ENCODE data around the gene PAK5.

PAK5 gene

DNA sequence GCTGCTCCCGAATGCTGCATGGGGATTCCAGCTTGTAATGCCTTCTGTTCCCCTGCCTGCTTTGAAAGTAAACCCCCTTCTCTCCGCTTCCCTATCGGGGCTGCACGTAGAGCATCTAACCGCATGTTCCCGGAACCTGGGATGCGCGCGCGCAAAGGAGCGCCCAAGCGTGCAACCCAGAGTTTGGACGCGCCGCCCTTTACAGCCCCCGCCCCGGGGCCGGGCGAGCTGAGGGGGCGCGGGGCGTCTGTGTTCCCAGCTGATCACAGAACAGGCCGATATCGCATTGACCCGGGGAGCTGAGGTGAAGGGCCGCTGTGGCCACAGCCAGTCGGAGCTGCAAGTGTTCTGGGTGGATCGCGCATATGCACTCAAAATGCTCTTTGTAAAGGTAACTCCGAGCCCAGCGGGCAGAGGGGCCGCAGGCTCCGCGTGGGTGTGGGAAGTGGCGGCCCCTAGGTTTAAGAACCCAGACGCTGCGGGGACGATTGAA is 323.1 kb downstream of the PAK5 start:
- DNase-seq, result no peak

DNA sequence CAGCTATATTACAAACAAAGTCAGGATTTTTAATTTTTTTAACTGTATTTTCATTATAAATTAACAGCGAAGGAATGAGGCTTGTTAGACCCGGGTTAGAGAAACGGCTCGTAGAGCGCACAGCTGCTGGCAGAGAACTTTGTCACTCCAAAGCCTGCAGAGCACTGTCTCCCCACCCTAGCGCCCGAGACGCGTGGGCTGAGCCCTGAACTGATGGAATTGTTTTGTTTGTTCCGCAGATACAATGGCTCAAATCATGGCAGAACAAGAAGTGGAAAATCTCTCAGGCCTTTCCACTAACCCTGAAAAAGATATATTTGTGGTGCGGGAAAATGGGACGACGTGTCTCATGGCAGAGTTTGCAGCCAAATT is 323.7 kb downstream of the PAK5 start:
- DNase-seq, result no peak

DNA sequence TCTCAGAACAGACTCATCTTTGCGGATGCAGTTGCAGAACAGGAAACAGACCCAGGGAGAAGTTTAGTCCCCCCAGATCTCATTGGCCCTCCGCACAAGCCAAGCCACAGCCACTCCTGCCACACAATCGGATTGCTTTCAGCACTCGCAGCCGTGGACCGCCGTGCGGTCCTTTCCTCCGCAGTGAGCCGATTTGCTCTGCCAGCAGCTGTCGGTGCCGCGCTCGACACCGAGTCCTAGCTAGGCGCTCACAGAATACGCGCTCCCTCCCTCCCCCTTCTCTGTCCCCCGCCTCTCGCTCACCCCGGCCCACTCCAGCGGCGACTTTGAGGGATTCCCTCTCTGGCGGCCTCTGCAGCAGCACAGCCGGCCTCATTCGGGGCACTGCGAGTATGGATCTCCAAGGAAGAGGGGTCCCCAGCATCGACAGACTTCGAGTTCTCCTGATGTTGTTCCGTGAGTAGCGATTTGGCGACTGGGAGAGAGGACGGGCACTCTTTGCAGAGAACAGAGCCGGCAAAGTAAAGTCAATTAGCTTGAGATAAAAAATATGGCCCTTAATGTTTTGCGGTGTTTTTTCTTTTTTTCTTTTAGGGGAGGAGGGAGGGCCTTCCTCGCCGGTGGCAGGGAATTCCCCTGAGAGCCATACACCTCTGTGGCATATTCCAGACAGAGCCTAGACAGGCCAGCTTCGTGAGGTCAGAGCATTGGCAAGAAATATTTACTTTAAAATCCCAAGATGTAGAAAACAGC is 324.2 kb downstream of the PAK5 start, which contains the start of gene LAMP5:
TSS of gene LAMP5 (plus strand) at position 130 of the 753 bp plus-strand sequence. CDS start at position 393, 263 bp downstream.
- no peak for DNase-seq

DNA sequence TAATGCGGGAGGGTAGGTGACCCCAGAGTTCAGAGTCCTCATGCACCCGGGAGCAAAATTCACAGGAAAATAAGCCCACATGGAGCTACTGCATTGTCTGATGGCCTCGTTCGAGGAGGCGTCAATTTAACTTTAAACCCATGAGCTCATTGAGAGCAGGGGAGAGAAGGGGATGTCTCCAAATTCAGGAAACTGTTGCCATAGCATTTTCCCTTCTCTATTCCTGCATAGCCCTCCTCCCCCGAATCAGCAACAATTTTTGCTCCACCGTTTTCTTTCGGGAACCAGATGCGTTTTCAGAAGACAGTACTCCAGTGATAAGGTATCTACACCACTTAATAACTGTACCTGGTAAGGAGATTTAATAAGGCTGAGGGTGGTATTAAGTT is 324.8 kb downstream of the PAK5 start:
- DNase-seq, result peak in 1 of 2 donors; percentile 16

DNA sequence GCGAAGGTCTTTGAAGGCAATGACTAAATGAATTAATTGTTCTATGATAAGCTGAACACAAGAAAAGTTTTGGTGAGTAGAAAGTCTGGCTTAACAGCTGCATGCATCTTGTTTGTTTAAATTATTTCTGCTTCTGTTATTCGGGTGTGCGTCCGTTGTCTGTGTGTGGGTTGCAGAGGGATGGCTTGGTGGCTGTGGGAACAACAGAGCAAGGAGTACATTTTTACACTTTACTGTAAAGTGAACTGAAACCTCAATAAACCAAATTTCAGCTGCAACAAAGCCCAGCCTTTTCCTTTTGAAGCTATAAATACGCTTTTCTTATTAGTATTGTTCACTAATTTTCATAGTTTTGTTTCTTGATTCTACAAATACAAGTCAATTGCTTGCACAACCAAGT is 328.0 kb downstream of the PAK5 start:
- no peak for DNase-seq

DNA sequence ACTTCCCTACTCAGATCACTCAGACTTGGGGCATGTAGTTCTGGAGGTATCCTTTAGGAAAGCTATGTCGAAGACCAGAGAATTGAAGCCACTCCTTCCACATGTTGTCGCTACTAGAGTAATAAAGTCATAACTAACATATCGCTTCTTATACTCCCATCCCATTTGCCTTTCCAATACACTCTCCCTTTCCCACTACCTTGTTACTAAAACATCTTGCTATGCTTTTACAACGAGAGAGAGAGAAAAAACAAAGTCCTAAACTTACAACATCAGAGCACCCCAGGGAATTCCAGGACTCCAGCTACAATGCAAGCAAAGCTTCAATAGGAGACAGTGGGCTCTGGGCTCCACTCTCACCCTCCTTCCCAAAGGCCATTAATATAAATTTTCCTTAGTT is 329.6 kb downstream of the PAK5 start:
- no peak for DNase-seq

DNA sequence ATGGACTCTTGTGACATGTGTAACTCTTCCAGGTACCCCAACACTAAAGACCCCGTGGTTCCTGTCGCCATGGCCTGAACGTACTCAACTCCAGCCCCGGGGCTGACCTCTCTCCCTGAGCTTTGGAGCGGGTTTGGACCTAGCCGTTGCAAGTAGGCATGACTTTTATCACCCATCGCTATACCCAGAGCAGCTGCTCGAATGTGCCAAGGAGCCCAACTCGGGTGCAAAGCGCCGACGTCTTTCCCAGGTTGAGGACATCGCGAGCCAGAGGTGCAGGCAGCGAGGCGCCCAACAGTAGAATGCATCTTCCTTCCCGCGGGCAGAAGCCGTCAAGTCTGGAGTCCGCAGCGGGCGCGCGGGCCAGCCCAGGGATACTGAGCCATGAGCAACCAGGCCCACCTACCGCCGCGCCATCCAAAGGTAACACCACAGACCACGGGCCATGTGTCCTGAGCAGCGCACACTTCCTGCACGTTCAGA is 330.1 kb downstream of the PAK5 start:
- DNase-seq, result no peak

DNA sequence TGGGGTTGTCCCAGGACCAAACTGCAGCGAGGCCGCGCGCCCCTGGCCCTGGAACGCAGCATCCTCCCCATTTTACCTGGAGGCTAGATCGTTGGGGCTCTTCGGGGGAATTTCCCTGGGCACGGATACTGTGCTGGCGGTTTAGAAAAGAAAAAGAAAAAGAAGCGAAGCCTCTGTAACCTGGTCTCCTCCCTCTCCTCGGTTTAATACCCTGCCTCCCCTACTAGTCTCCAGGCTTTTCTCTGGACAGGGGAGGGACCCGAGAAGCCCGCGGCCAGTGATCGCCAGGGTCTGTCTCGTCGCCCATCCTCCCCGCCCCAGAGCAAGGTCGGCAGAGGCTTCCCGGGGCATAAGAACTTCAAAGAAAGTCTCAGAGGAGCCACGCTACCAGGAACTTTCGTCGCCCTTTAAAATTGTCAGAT is 330.6 kb downstream of the PAK5 start:
- DNase-seq, result no peak

DNA sequence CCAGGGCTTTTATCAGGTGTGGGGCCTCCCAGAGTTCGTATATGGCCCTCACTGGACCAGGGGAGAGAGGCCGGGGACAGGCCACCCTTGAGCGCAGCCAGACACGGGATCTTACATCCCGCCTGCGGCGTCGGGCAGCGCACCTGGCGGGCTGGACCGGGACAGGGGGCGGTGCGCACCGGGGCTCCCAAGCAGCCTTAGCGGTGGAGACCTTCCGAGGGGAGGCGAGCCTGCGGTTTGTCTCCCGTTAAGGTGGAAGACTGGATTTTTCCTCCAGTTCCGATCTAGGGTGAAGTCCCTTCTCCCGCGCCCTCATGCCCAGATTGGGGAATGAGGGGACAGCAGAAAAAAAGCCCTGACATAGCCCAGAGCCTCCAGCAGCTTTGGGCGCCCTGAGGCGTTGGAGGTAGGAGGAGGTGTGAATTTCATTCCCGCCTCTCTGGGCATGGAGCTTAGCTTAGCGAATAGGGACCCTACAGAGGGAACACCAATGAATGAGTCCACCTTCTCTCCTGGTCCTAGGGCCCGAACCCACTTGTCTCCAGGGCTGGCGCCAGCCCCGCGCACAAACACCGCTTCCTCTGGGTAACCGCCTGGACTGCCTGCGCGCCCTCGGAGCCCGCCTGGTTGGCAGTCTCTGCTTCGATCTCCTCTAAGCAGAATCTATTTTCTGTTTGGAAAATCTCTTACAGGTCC is 331.2 kb downstream of the PAK5 start:
- no peak for DNase-seq

DNA sequence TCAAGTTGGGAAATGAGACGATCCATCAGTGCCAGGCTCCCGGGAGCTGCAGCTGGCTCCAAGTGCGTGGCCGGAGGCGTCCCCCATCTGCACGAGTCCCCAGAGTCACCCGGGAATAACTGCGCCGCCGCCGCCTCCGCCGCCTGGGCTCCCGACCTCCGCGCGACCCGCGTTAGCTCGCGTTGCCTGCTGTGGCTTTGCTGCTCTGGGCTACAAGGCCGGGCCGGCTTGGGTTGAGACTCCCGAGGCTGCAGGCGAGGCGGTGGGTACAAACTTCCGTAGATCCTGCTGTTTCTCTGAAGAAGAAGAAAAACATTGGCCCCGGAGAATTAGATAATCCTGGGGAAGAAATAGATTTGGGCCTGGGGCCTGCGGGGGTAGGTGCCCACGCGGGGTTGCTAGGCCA is 331.9 kb downstream of the PAK5 start:
- no peak for DNase-seq

DNA sequence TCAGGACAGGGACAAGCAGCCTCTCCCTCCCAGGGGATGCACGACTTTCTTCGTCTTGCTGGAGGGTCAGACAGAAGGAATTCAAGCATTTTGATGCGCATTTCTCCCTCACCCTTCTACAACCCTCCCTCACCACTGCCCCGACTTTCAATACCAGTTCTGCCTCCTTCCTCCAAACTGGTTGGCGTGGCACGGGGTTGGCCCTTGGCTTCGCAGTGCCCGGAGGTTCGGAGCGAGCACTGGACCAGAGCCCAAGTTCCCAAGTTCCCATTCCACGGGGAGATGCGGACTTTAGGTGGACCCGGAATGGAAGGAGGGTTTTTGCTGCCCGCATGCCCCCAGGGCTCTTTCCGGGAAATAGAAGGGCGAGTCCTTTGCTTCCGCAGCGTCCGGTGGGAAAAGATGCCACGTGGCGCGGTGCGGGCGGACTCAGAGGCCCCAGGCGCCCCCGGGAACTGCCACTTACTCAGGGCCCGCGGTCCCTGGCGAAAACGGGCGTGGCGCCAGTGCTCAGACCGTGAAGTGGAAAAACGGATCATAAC is 332.5 kb downstream of the PAK5 start:
- DNase-seq, result no peak

DNA sequence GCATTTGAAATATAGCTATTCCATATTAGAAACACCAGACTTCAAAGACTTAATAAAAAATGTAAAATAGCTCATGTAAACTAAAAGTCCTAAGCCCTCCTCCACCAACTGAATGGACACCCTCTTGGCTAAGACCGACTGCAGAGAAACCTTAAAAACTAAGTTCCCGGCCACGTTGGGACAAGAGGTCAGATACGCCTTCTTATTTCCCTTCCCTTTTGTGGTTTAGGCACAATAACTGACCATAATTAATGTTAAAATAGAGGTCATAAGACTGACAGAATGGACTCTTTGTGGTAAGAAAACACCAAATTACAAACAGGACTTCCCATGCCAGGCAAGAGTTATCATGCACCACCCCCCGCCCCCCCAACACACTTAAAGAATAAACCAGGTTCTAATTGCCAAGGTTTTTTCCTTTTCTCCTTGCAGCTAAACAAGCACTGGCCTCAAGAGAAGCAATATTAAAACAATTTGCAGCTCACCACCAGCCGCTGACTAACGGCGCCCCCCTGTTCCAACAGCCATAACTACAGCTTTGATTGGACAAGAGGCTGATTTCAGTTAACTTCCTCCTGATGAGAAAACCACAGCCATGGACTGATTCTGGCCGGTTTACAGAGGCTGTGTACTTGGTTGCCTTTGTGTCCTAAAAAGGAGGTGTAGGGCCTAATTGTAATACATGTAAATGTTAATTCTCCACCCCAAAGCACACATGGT is 335.2 kb downstream of the PAK5 start:
- no peak for DNase-seq

DNA sequence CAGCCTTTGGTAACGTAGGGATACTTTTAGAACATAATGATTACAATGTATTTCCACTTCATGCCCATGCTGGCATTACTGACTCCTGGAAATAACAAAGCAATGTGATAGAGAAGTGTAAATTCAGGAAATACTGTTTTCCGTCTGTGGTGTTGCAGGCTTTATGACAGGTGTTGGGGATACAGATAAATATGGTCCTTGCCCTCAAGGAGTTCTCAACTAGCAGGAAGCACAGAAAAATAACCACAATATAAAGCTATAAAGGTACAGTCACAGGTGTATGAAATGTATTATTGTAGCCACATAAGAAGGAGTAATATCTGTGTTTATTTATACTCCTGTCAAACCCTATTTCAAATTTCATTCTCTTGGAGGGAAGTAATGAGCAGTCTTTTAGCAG is 337.4 kb downstream of the PAK5 start:
- DNase-seq, result no peak

DNA sequence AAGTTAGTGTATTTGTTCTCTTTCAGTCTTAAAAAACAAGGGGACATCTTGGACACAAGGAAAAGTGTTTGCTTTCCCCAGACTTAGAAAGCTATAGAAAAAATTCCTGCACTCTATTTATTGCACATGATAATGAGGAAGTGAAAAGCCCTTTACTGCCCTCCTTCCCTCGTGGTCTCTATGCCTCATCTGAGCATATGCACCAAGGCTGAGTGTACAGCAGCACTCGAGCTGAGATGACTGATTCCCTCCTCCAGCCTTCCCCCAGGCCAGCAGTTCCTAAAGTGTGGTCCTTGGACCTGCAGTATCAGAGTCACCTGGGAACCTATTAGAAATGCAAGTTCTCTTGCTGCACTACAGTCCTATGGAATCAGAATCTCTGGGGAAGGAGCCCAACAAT is 338.8 kb downstream of the PAK5 start:
- DNase-seq, result no peak

DNA sequence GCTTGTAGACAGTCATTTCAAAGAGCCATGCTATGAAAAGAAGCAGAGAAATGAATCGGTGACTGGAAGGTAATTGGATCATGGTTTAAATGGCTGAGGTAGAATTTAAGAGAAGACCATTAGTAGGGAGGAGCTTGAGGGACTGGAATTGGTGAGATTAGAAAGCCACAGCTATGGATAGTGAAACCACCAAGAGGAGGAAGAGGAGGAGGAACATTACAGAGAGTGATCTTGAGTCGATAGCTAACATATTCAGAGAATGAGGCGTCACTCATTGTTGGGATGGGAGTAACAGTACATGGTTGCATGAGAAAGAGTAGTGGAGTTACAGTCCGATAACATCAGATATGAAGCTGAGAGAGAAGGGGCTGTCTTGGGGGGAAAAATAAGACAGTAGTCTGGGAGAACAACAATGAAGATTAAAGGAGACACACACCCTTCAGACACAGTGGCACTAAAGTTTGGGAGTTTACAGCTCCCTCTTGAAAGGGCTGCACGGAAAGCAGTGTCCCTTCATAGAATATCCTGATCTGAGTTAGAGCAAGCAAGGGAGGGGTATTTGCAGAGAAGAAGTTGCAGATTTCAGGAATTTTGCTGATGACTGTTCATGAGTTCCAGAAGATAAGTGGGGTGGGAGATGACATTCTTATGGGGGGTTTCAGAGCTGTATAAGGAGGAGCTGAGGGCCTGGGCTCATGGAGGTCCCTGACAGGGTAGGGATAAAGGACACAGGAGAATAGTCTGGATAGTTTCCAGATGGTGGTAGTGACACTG is 339.6 kb downstream of the PAK5 start:
- no peak for DNase-seq

DNA sequence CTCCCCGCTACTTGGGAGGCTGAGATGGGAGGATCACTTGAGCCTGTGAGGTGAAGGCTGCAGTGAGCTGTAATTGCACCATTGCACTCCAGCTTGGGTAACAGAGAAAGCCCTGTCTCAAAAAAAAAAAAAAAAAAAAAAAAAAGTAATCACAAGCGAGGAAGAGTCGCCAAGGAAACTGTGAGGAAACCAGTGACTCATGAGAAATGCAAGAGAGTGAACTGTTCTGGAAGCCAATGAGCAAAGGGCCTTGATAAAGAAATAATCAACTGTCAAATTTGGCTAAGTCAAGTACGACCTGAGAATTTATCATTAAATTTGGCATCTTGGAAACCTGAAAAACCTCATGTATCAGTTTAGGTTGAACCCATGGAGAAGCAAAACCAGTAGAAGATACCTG is 340.6 kb downstream of the PAK5 start:
- no peak for DNase-seq

DNA sequence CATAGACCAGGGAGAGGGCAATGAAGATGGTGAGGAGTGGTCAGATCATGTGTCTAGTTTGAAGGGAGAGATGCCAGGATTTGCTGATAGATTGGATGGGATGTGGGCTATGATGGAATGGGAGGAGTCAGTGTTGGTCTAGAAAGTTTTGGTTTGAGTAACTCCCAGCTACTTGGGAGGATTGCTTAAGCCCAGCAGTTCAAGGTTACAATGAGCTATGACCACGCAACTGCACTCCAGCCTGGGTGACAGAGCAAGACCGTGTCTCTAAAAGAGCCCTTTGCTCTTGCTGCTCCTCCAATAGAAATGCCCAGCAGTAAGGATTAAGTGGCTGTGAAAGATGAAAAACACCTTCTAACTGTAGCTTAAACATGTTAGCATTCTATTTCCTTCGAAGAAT is 342.7 kb downstream of the PAK5 start:
- no peak for DNase-seq

DNA sequence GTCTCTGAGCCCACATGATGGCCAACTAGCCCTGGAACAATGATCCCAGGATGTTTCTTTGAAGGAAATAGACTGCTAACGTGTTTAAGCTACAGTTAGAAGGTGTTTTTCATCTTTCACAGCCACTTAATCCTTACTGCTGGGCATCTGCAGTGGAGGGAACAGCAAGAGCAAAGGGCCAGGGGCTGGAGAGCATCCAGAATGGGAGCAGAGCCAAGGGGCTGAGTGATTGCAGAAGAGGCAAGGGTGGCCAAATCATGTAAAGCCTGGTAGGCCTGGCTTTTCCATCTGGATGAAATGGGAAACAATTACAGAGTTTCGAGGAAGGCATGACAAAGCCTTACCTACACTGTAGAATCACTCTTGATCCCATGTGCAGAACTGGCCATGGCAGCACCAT is 343.2 kb downstream of the PAK5 start:
- DNase-seq, result no peak

DNA sequence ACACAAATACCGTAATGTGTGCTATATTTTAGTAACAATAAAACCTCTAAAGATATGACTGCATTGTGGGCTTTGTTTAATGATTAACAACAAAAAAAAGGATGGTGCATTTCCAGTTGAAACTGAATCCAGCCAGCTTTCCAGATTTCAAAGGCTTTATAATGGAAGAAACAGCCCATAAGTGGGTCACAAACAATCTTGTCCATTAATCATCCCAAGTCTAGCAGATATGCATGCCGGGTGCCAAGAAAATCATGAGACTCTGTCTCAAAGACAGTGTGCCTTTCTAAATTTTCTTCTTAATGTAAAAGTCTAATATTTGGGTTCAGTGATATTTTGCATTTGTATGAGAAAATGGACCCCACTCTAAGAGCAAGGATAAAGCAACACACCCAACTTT is 345.1 kb downstream of the PAK5 start:
- no peak for DNase-seq

DNA sequence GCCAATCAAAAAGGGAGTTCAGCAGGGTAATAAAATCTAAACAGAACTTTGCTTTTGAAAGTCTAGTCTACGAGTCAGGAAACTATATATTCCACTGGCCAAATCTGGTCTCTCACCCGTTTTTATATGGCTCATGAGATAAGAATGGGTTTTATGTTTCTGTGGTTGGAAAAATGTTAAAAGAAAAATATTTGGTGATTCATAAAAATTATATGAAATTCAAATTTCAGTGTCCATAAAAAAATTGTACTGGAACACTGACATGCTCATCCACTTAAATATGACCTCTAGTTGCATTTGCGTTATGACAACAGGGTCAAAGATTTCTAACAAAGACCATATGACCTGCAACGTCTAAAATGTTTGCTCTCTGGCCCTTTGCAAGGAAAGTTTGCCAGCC is 346.8 kb downstream of the PAK5 start:
- DNase-seq, result no peak

DNA sequence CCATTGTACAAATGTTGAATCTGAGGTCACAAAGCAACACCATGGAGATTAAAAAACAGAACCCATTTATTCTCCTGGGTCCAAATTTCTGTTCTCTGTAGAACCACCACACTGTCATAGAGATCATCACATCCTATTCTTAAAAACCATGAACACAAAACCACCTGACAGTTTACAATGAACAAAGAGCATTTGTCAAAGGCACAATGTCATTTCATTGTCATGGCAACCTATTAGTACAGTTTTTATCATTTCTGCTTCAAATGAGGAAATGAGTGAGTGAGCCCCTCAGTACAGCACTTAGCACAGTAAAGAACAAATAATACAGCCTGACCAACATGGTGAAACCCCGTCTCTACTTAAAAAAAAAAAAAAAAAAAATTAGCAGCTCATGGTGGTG is 347.6 kb downstream of the PAK5 start:
- no peak for DNase-seq

DNA sequence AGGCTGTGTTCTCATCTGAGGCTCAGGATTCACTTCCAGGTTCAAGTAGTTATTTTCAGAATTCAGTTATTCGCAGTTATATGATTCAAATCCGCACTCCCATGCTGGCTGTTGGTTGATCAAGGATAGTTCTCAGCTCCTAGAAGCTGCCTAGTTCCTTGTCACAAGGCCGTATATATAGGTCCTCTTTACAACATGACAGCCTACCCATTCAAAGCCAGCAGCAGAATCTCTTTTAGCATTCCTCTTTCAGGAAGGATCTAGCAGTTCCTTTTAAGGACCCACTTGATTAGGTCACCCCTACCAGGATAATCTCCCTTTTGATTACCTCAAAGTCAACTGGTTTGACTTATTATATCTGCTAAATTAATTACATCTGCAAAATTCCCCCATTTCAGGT is 348.2 kb downstream of the PAK5 start:
- DNase-seq, result no peak

DNA sequence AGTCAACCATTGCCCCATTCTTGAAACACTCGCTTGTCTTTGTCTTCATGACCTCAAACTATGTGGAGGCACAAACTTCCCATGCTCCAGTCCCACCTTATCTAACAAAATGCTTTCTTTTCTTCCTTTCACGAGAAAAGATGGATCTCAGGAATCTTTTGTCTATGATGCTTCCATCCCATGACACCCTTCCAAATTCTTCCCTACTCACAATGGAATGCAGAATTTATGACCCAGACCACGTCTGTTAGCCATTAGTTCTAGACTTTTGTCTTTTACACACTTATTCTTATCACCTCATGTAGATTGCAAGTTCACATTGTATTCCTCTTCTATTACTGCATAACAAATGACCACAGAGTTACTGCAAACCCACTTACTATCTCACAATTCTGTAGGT is 348.7 kb downstream of the PAK5 start:
- no peak for DNase-seq

Measured in hippocampal formation (tissue), 2 donors.